ENCODE measurements around the gene OR4F6. TPM values are rescaled to one million over a fixed set of nuclear protein-coding genes. Genes with fewer than 3 reads are reported as not detected.

The OR4F6 gene
- total and polyA plus RNA-seq, 4 donors, result not detected

Small RNA genes within 50 kb of the gene (small RNA-seq; reads per million reads assigned to genes)
- not detected for gene RN7SL209P

Other genes with a start within 250 kb of the OR4F6 start
- 10 to 100 TPM; 22.0 to 32.6 TPM for gene TM2D3, start 151.1 kb upstream of the OR4F6 start, total RNA-seq
- 10 to 100 TPM; 43.2 to 44.1 TPM for gene TM2D3, start 151.1 kb upstream of the OR4F6 start, polyA plus RNA-seq
- 1 to 10 TPM; 5.4 to 7.8 TPM for gene TARS3, start 79.0 kb upstream of the OR4F6 start, total RNA-seq
- 1 to 10 TPM; 2.3 to 2.5 TPM for gene TARS3, start 79.0 kb upstream of the OR4F6 start, polyA plus RNA-seq
- gene OR4F15, start 8.7 kb downstream of the OR4F6 start, total RNA-seq, result not detected
- not detected for gene OR4F15, start 8.7 kb downstream of the OR4F6 start, polyA plus RNA-seq

Measured in liver (tissue), 5 donors.